ENCODE results near the gene POLA2. TPM values are rescaled to one million over a fixed set of nuclear protein-coding genes. Genes with fewer than 3 reads are reported as not detected.
A peak's percentile ranks its signal among the peaks of the same experiment; 100 is the strongest.
"Not testable (repeated sequence)": the region's sequence is repeated elsewhere in the genome, so short reads cannot be mapped to it uniquely, and the experiment has no call there.

The POLA2 gene
- total RNA-seq, 1 experiment from 2014 or later, result 35.6 TPM

DNA sequence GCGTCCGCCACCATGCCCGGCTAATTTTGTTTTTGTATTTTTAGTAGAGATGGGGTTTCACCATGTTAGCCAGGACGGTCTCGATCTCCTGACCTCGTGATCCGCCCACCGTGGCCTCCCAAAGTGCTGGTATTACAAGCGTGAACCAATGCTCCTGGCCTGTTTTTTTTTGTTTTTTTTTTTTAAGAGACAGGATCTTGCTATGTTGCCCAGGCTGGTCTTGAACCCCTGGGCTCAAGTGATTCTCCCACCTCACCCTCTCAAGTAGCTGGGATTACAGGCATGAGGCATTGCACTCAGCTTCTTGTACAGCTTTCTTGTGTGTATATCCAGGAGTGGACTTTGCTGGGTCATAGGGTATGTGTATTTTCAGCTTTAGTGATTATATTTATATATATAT, 70.8 kb downstream of the POLA2 start:
- not testable (repeated sequence) for H3K27me3 Mint-ChIP-seq (ENCODE audit: low read depth)

DNA sequence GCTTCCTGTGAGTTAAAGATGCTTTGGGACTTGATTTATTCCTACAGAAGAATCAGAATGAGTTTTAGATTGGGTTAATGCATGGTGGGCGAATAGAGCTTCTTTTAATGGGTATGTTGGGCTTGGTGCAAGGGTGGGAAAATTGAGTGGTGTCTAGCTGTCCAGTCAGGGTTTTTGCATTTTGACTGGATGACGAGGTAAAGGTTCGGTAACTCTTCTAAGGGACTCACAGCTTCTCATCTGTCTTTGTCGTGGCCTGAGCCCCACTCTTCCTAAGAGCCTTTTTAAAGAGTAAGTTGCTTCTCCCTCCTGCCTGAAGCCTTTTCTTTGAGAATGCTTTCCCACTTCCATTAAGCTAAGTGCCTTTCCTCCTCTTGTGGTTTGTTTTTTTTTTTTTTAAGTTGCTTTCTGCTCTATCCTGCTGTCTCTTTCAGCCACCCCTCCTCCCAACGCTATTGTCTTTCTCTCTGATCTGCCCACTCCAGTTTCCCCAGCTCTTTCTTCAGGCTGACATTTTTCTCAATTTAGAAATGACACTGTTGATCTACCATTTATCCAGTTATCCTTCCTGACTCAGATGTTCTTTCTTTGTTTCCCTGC, 73.0 kb downstream of the POLA2 start:
- H3K27me3 Mint-ChIP-seq (ENCODE audit: low read depth), result peaks cover 3% of the 10 kb centered on the region
- H3K36me3 Mint-ChIP-seq, result peaks cover 6% of the 10 kb centered on the region; the same call in 1 of the 2 replicates
- H3K27ac Mint-ChIP-seq, result peak overlapping the region; percentile 6
- no peaks in the 10 kb centered on the region for H3K9me3 Mint-ChIP-seq
- CTCF ChIA-PET, result interaction anchor here (1.1 to 9.0 kb wide), 5 partner anchors 17 to 205 kb away, joined by 3 to 232 read pairs (median 8); partner anchors contain the start of gene CDC42EP2
- POLR2A ChIA-PET, result interaction anchor here (0.7 to 2.4 kb wide), 2 partner anchors 33 to 445 kb away, joined by 3 to 5 read pairs; no protein-coding TSS in a partner anchor
- no peak for ATAC-seq
- DNase-seq (ENCODE audit: low spot score), result no peak
- peaks cover 14% of the 10 kb centered on the region for H3K4me1 Mint-ChIP-seq
- H3K4me3 Mint-ChIP-seq, result peak overlapping the region; percentile 85
- no peak for TF ChIP-seq JUN (CRISPR knock-in tag; IDR thresholded peaks at IDR 0.05)
- no peak for TF ChIP-seq SMAD4 (CRISPR knock-in tag; IDR thresholded peaks at IDR 0.05)
- no peak for TF ChIP-seq ZNF263 (CRISPR knock-in tag; IDR thresholded peaks at IDR 0.05; ENCODE audit: low read depth)
- TF ChIP-seq GTF2I (CRISPR knock-in tag; conservative IDR thresholded peaks at IDR 0.05), result no peak
- no peak for TF ChIP-seq TCF7 (CRISPR knock-in tag; IDR thresholded peaks at IDR 0.05; ENCODE audit: low read depth)
- TF ChIP-seq SMAD3 (CRISPR knock-in tag; IDR thresholded peaks at IDR 0.05; ENCODE audit: borderline replicate concordance), result no peak
- TF ChIP-seq ZNF396 (CRISPR knock-in tag; IDR thresholded peaks at IDR 0.05; ENCODE audit: borderline replicate concordance), result no peak
- TF ChIP-seq SOX15 (CRISPR knock-in tag; IDR thresholded peaks at IDR 0.05), result no peak
- no peak for TF ChIP-seq GABPB1 (CRISPR knock-in tag; IDR thresholded peaks at IDR 0.05)
- no peak for TF ChIP-seq ETV6 (CRISPR knock-in tag; IDR thresholded peaks at IDR 0.05)
- no peak for TF ChIP-seq FOXJ3 (CRISPR knock-in tag; IDR thresholded peaks at IDR 0.05; ENCODE audit: borderline replicate concordance)
- TF ChIP-seq, protein P1, sequence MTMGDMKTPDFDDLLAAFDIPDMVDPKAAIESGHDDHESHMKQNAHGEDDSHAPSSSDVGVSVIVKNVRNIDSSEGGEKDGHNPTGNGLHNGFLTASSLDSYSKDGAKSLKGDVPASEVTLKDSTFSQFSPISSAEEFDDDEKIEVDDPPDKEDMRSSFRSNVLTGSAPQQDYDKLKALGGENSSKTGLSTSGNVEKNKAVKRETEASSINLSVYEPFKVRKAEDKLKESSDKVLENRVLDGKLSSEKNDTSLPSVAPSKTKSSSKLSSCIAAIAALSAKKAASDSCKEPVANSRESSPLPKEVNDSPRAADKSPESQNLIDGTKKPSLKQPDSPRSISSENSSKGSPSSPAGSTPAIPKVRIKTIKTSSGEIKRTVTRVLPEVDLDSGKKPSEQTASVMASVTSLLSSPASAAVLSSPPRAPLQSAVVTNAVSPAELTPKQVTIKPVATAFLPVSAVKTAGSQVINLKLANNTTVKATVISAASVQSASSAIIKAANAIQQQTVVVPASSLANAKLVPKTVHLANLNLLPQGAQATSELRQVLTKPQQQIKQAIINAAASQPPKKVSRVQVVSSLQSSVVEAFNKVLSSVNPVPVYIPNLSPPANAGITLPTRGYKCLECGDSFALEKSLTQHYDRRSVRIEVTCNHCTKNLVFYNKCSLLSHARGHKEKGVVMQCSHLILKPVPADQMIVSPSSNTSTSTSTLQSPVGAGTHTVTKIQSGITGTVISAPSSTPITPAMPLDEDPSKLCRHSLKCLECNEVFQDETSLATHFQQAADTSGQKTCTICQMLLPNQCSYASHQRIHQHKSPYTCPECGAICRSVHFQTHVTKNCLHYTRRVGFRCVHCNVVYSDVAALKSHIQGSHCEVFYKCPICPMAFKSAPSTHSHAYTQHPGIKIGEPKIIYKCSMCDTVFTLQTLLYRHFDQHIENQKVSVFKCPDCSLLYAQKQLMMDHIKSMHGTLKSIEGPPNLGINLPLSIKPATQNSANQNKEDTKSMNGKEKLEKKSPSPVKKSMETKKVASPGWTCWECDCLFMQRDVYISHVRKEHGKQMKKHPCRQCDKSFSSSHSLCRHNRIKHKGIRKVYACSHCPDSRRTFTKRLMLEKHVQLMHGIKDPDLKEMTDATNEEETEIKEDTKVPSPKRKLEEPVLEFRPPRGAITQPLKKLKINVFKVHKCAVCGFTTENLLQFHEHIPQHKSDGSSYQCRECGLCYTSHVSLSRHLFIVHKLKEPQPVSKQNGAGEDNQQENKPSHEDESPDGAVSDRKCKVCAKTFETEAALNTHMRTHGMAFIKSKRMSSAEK (CRISPR knock-in tag; IDR thresholded peaks at IDR 0.05; ENCODE audit: borderline replicate concordance), result no peak
- TF ChIP-seq, protein P2, sequence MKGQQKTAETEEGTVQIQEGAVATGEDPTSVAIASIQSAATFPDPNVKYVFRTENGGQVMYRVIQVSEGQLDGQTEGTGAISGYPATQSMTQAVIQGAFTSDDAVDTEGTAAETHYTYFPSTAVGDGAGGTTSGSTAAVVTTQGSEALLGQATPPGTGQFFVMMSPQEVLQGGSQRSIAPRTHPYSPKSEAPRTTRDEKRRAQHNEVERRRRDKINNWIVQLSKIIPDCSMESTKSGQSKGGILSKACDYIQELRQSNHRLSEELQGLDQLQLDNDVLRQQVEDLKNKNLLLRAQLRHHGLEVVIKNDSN (CRISPR knock-in tag; IDR thresholded peaks at IDR 0.05), result no peak
- TF ChIP-seq, protein P3, sequence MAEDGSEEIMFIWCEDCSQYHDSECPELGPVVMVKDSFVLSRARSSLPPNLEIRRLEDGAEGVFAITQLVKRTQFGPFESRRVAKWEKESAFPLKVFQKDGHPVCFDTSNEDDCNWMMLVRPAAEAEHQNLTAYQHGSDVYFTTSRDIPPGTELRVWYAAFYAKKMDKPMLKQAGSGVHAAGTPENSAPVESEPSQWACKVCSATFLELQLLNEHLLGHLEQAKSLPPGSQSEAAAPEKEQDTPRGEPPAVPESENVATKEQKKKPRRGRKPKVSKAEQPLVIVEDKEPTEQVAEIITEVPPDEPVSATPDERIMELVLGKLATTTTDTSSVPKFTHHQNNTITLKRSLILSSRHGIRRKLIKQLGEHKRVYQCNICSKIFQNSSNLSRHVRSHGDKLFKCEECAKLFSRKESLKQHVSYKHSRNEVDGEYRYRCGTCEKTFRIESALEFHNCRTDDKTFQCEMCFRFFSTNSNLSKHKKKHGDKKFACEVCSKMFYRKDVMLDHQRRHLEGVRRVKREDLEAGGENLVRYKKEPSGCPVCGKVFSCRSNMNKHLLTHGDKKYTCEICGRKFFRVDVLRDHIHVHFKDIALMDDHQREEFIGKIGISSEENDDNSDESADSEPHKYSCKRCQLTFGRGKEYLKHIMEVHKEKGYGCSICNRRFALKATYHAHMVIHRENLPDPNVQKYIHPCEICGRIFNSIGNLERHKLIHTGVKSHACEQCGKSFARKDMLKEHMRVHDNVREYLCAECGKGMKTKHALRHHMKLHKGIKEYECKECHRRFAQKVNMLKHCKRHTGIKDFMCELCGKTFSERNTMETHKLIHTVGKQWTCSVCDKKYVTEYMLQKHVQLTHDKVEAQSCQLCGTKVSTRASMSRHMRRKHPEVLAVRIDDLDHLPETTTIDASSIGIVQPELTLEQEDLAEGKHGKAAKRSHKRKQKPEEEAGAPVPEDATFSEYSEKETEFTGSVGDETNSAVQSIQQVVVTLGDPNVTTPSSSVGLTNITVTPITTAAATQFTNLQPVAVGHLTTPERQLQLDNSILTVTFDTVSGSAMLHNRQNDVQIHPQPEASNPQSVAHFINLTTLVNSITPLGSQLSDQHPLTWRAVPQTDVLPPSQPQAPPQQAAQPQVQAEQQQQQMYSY (CRISPR knock-in tag; IDR thresholded peaks at IDR 0.05), result no peak
- TF ChIP-seq, protein P4, sequence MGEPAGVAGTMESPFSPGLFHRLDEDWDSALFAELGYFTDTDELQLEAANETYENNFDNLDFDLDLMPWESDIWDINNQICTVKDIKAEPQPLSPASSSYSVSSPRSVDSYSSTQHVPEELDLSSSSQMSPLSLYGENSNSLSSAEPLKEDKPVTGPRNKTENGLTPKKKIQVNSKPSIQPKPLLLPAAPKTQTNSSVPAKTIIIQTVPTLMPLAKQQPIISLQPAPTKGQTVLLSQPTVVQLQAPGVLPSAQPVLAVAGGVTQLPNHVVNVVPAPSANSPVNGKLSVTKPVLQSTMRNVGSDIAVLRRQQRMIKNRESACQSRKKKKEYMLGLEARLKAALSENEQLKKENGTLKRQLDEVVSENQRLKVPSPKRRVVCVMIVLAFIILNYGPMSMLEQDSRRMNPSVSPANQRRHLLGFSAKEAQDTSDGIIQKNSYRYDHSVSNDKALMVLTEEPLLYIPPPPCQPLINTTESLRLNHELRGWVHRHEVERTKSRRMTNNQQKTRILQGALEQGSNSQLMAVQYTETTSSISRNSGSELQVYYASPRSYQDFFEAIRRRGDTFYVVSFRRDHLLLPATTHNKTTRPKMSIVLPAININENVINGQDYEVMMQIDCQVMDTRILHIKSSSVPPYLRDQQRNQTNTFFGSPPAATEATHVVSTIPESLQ (CRISPR knock-in tag; IDR thresholded peaks at IDR 0.05), result no peak
- TF ChIP-seq PRRX2 (CRISPR knock-in tag; IDR thresholded peaks at IDR 0.05), result no peak
- no peak for TF ChIP-seq CREB1 (CRISPR knock-in tag; IDR thresholded peaks at IDR 0.05)
- no peak for TF ChIP-seq ATF1 (CRISPR knock-in tag; IDR thresholded peaks at IDR 0.05)
- TF ChIP-seq, protein P5, sequence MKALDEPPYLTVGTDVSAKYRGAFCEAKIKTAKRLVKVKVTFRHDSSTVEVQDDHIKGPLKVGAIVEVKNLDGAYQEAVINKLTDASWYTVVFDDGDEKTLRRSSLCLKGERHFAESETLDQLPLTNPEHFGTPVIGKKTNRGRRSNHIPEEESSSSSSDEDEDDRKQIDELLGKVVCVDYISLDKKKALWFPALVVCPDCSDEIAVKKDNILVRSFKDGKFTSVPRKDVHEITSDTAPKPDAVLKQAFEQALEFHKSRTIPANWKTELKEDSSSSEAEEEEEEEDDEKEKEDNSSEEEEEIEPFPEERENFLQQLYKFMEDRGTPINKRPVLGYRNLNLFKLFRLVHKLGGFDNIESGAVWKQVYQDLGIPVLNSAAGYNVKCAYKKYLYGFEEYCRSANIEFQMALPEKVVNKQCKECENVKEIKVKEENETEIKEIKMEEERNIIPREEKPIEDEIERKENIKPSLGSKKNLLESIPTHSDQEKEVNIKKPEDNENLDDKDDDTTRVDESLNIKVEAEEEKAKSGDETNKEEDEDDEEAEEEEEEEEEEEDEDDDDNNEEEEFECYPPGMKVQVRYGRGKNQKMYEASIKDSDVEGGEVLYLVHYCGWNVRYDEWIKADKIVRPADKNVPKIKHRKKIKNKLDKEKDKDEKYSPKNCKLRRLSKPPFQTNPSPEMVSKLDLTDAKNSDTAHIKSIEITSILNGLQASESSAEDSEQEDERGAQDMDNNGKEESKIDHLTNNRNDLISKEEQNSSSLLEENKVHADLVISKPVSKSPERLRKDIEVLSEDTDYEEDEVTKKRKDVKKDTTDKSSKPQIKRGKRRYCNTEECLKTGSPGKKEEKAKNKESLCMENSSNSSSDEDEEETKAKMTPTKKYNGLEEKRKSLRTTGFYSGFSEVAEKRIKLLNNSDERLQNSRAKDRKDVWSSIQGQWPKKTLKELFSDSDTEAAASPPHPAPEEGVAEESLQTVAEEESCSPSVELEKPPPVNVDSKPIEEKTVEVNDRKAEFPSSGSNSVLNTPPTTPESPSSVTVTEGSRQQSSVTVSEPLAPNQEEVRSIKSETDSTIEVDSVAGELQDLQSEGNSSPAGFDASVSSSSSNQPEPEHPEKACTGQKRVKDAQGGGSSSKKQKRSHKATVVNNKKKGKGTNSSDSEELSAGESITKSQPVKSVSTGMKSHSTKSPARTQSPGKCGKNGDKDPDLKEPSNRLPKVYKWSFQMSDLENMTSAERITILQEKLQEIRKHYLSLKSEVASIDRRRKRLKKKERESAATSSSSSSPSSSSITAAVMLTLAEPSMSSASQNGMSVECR (CRISPR knock-in tag; IDR thresholded peaks at IDR 0.05; ENCODE audit: borderline replicate concordance), result no peak

More for the DNA sequence above, 70.8 kb downstream of the POLA2 start:
- H3K4me3 Mint-ChIP-seq; H3K27ac Mint-ChIP-seq; ATAC-seq; H3K36me3 Mint-ChIP-seq; DNase-seq (ENCODE audit: low spot score); H3K9me3 Mint-ChIP-seq: not testable (repeated sequence)
- peaks cover 19% of the 10 kb centered on the region for H3K4me1 Mint-ChIP-seq
- ChIA-PET CTCF (interaction anchor here (1.1 to 9.0 kb wide), 7 partner anchors 16 to 175 kb away, joined by 3 to 232 read pairs (median 13); partner anchors contain the start of genes CDC42EP2 and TIGD3), POLR2A (interaction anchor here (1.1 to 2.4 kb wide), 2 partner anchors 23 to 30 kb away, joined by 4 to 5 read pairs; no protein-coding TSS in a partner anchor)
- peak; percentile 71 for TF ChIP-seq ZNF121 (CRISPR knock-in tag; IDR thresholded peaks at IDR 0.05)
